Measurements from ENCODE around the gene XAB2.

XAB2 gene

DNA sequence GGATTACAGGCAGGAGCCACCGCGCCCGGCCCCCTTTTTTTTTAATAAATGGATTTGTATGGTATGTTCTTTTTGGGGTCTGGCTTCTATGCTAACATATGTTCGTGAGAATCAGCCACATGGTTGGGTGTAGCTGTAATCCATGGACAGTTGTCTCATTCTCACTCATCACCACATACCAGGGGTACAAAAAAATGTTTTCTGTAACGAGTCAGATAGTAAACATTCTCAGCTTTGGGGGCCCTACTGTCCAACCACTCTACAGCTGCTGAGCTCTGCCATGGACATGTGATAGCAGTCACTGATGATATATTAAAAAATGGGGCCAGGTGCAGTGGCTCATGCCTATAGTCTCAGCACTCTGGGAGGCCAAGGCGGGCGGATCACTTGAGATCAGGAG, 34.4 kb upstream of the XAB2 start:
- TF ChIP-seq, protein P1, sequence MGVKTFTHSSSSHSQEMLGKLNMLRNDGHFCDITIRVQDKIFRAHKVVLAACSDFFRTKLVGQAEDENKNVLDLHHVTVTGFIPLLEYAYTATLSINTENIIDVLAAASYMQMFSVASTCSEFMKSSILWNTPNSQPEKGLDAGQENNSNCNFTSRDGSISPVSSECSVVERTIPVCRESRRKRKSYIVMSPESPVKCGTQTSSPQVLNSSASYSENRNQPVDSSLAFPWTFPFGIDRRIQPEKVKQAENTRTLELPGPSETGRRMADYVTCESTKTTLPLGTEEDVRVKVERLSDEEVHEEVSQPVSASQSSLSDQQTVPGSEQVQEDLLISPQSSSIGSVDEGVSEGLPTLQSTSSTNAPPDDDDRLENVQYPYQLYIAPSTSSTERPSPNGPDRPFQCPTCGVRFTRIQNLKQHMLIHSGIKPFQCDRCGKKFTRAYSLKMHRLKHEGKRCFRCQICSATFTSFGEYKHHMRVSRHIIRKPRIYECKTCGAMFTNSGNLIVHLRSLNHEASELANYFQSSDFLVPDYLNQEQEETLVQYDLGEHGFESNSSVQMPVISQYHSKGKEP (tag by site-specific recombination; IDR thresholded peaks at IDR 0.05) = no peak
- TF ChIP-seq ZNF555 (tag by site-specific recombination; conservative IDR thresholded peaks at IDR 0.05) (no peak), GLI2 (tag by site-specific recombination; IDR thresholded peaks at IDR 0.05; ENCODE audit: borderline replicate concordance, low read depth) (no peak), ZNF629 (tag by site-specific recombination; IDR thresholded peaks at IDR 0.05) (no peak), ZNF530 (tag by site-specific recombination; IDR thresholded peaks at IDR 0.05; ENCODE audit: low read depth) (no peak), ZSCAN23 (tag by site-specific recombination; IDR thresholded peaks at IDR 0.05) (no peak)
- TF ChIP-seq, protein P2, sequence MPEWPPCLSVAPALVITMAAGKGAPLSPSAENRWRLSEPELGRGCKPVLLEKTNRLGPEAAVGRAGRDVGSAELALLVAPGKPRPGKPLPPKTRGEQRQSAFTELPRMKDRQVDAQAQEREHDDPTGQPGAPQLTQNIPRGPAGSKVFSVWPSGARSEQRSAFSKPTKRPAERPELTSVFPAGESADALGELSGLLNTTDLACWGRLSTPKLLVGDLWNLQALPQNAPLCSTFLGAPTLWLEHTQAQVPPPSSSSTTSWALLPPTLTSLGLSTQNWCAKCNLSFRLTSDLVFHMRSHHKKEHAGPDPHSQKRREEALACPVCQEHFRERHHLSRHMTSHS (tag by site-specific recombination; IDR thresholded peaks at IDR 0.05) = no peak
- TF ChIP-seq, protein P3, sequence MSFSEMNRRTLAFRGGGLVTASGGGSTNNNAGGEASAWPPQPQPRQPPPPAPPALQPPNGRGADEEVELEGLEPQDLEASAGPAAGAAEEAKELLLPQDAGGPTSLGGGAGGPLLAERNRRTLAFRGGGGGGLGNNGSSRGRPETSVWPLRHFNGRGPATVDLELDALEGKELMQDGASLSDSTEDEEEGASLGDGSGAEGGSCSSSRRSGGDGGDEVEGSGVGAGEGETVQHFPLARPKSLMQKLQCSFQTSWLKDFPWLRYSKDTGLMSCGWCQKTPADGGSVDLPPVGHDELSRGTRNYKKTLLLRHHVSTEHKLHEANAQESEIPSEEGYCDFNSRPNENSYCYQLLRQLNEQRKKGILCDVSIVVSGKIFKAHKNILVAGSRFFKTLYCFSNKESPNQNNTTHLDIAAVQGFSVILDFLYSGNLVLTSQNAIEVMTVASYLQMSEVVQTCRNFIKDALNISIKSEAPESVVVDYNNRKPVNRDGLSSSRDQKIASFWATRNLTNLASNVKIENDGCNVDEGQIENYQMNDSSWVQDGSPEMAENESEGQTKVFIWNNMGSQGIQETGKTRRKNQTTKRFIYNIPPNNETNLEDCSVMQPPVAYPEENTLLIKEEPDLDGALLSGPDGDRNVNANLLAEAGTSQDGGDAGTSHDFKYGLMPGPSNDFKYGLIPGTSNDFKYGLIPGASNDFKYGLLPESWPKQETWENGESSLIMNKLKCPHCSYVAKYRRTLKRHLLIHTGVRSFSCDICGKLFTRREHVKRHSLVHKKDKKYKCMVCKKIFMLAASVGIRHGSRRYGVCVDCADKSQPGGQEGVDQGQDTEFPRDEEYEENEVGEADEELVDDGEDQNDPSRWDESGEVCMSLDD (tag by site-specific recombination; IDR thresholded peaks at IDR 0.05) = no peak
- TF ChIP-seq, protein P4, sequence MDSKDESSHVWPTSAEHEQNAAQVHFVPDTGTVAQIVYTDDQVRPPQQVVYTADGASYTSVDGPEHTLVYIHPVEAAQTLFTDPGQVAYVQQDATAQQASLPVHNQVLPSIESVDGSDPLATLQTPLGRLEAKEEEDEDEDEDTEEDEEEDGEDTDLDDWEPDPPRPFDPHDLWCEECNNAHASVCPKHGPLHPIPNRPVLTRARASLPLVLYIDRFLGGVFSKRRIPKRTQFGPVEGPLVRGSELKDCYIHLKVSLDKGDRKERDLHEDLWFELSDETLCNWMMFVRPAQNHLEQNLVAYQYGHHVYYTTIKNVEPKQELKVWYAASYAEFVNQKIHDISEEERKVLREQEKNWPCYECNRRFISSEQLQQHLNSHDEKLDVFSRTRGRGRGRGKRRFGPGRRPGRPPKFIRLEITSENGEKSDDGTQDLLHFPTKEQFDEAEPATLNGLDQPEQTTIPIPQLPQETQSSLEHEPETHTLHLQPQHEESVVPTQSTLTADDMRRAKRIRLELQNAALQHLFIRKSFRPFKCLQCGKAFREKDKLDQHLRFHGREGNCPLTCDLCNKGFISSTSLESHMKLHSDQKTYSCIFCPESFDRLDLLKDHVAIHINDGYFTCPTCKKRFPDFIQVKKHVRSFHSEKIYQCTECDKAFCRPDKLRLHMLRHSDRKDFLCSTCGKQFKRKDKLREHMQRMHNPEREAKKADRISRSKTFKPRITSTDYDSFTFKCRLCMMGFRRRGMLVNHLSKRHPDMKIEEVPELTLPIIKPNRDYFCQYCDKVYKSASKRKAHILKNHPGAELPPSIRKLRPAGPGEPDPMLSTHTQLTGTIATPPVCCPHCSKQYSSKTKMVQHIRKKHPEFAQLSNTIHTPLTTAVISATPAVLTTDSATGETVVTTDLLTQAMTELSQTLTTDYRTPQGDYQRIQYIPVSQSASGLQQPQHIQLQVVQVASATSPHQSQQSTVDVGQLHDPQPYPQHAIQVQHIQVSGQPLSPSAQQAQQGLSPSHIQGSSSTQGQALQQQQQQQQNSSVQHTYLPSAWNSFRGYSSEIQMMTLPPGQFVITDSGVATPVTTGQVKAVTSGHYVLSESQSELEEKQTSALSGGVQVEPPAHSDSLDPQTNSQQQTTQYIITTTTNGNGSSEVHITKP (tag by site-specific recombination; IDR thresholded peaks at IDR 0.05) = no peak
- TF ChIP-seq, protein P5, sequence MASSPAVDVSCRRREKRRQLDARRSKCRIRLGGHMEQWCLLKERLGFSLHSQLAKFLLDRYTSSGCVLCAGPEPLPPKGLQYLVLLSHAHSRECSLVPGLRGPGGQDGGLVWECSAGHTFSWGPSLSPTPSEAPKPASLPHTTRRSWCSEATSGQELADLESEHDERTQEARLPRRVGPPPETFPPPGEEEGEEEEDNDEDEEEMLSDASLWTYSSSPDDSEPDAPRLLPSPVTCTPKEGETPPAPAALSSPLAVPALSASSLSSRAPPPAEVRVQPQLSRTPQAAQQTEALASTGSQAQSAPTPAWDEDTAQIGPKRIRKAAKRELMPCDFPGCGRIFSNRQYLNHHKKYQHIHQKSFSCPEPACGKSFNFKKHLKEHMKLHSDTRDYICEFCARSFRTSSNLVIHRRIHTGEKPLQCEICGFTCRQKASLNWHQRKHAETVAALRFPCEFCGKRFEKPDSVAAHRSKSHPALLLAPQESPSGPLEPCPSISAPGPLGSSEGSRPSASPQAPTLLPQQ (tag by site-specific recombination; IDR thresholded peaks at IDR 0.05) = no peak
- POLR2A ChIA-PET = no interaction called here
- Histone ChIP-seq H3K36me3 (ENCODE audit: control insufficient read depth in 2 of 2, insufficient read depth in 1 of 2, low read length in 2 of 2) (no peaks in the 10 kb centered on the region), H3K4me1 (ENCODE audit: control insufficient read depth, insufficient read depth, low read length) (no peaks in the 10 kb centered on the region), H3K27ac (ENCODE audit: extremely low read depth, low read depth, low read length) (no peak overlapping the region), H3K4me3 (ENCODE audit: low read depth, low read length) (no peak overlapping the region), H3K9me3 (ENCODE audit: control insufficient read depth, insufficient read depth, low read depth, low read length) (no peaks in the 10 kb centered on the region)
- CTCF ChIA-PET = interaction anchor here (0.5 to 4.3 kb wide), 4 partner anchors 11 to 1501 kb away, joined by 3 to 23 read pairs (median 5); partner anchors contain the start of gene TRAPPC5

DNA sequence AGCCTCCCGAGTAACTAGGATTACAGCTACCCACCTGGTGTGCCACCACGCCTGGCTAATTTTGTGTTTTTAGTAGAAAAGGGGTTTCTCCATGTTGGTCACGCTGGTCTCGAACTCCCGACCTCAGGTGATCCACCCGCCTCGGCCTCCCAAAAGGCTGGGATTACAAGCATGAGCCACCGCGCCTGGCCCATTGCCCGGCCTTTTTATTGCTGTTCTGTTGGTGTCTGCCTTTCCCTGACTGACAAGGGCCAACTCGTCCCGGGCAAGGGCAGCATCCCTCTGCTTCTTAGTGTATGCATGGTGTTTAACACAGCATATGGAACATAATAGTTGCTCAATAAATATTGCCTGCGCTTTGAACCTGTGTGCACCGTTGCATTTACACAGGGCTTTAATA, 33.3 kb upstream of the XAB2 start:
- CTCF ChIA-PET = interaction anchor here (2.7 to 4.3 kb wide), 2 partner anchors 10 to 18 kb away, joined by 14 to 23 read pairs; partner anchors contain the start of gene TRAPPC5
- Histone ChIP-seq H3K4me1 (ENCODE audit: control insufficient read depth, insufficient read depth, low read length) (no peaks in the 10 kb centered on the region), H3K36me3 (ENCODE audit: control insufficient read depth in 2 of 2, insufficient read depth in 1 of 2, low read length in 2 of 2) (no peaks in the 10 kb centered on the region), H3K4me3 (ENCODE audit: low read depth, low read length) (no peak overlapping the region), H3K9me3 (ENCODE audit: control insufficient read depth, insufficient read depth, low read depth, low read length) (no peaks in the 10 kb centered on the region), H3K27ac (ENCODE audit: extremely low read depth, low read depth, low read length) (no peak overlapping the region)
- POLR2A ChIA-PET = interaction anchor here (0.7 kb wide), 1 partner anchor 81 kb away, joined by 3 read pairs; no protein-coding TSS in a partner anchor
- no peak for TF ChIP-seq OVOL3 (tag by site-specific recombination; IDR thresholded peaks at IDR 0.05)
- peak; percentile 64; the same call in 1 of the 2 replicates for TF ChIP-seq ZNF664 (tag by site-specific recombination; IDR thresholded peaks at IDR 0.05)

Data from HEK293 (cell line).